H9 (cell line): ENCODE results near the gene ZFYVE28. TPM values are rescaled to one million over a fixed set of nuclear protein-coding genes. Genes with fewer than 3 reads are reported as not detected.

ENCODE experiments used
- DNase-seq: peaks from one replicate; pipeline ENCODE4 v3.0.0-alpha.2; 2017
- H2AFZ ChIP-seq: one replicate; pipeline ENCODE4 v1.6.1; 2013; ENCODE audit warnings: mild to moderate bottlenecking, low read length, control low read depth, moderate library complexity
- H2AK5ac ChIP-seq: 2 replicates; pipeline ENCODE4 v1.6.1; 2013; ENCODE audit warnings: low read length, control low read depth, mixed read lengths; ENCODE audit not compliant: insufficient read length
- H2BK120ac ChIP-seq: one replicate; pipeline ENCODE4 v1.6.1; 2013; ENCODE audit warnings: low read depth, mild to moderate bottlenecking, low read length, control low read depth, inconsistent platforms; ENCODE audit not compliant: poor library complexity, severe bottlenecking
- H2BK12ac ChIP-seq: 2 replicates; pipeline ENCODE4 v1.6.1; 2013; ENCODE audit warnings: low read length, control low read depth, mixed read lengths, low read depth; ENCODE audit not compliant: insufficient read length
- H2BK15ac ChIP-seq: 2 replicates; pipeline ENCODE4 v1.6.1; 2013; ENCODE audit warnings: low read depth, low read length, control low read depth
- H2BK20ac ChIP-seq: one replicate; pipeline ENCODE4 v1.6.1; 2013; ENCODE audit warnings: low read depth, mild to moderate bottlenecking, low read length, control low read depth, inconsistent platforms; ENCODE audit not compliant: poor library complexity, severe bottlenecking
- H2BK5ac ChIP-seq: 2 replicates; pipeline ENCODE4 v1.6.1; 2013; ENCODE audit warnings: low read length, control low read depth, mixed read lengths; ENCODE audit not compliant: insufficient read length
- H3K14ac ChIP-seq: 2 replicates; pipeline ENCODE4 v1.6.1; 2013; ENCODE audit warnings: low read length, control low read depth; ENCODE audit not compliant: insufficient read depth
- H3K18ac ChIP-seq: 2 replicates; pipeline ENCODE4 v1.6.1; 2013; ENCODE audit warnings: low read depth, mild to moderate bottlenecking, mixed read lengths, low read length, control low read depth; ENCODE audit not compliant: insufficient read length
- H3K23ac ChIP-seq: 2 replicates; pipeline ENCODE4 v1.6.1; 2013; ENCODE audit warnings: low read length, control low read depth, mixed read lengths, low read depth; ENCODE audit not compliant: insufficient read length
- H3K23me2 ChIP-seq: 2 replicates; pipeline ENCODE4 v1.6.1; 2013; ENCODE audit warnings: low read depth, mild to moderate bottlenecking, mixed read lengths, low read length, control low read depth; ENCODE audit not compliant: insufficient read length, poor library complexity, severe bottlenecking
- H3K27ac ChIP-seq: 2 replicates; pipeline ENCODE4 v1.5.1; 2013; ENCODE audit warnings: low read length, control low read depth, mixed read lengths, low read depth; ENCODE audit not compliant: insufficient read length
- H3K27me3 ChIP-seq: 2 replicates; pipeline ENCODE4 v1.6.1; 2013; ENCODE audit warnings: low read length, control low read depth, inconsistent platforms; ENCODE audit not compliant: insufficient read depth
- H3K4ac ChIP-seq: 2 replicates; pipeline ENCODE4 v1.6.1; 2013; ENCODE audit warnings: low read depth, mild to moderate bottlenecking, control low read depth, inconsistent platforms, low read length, moderate library complexity
- H3K4me1 ChIP-seq: 2 replicates; pipeline ENCODE4 v1.6.1; 2013; ENCODE audit warnings: low read length, control low read depth, inconsistent platforms; ENCODE audit not compliant: insufficient read depth
- H3K4me2 ChIP-seq: 2 replicates; pipeline ENCODE4 v1.6.1; 2013; ENCODE audit warnings: low read length, control low read depth, mixed read lengths; ENCODE audit not compliant: insufficient read length, insufficient read depth
- H3K56ac ChIP-seq: 2 replicates; pipeline ENCODE4 v1.6.1; 2013; ENCODE audit warnings: low read depth, mild to moderate bottlenecking, mixed read lengths, low read length, control low read depth; ENCODE audit not compliant: insufficient read length
- H3K79me1 ChIP-seq: 2 replicates; pipeline ENCODE4 v1.6.1; 2013; ENCODE audit warnings: low read depth, mild to moderate bottlenecking, moderate library complexity, low read length, control low read depth, inconsistent platforms; ENCODE audit not compliant: insufficient read depth, poor library complexity, severe bottlenecking
- H3K79me2 ChIP-seq: 2 replicates; pipeline ENCODE4 v1.6.1; 2013; ENCODE audit warnings: low read length, control low read depth, inconsistent platforms; ENCODE audit not compliant: insufficient read depth
- H3K9ac ChIP-seq: 2 replicates; pipeline ENCODE4 v1.6.1; 2013; ENCODE audit warnings: low read length, control low read depth, mixed read lengths; ENCODE audit not compliant: insufficient read length; ENCODE audit errors: extremely low read depth
- H3K9me3 ChIP-seq: one replicate; pipeline ENCODE4 v1.6.1; 2013; ENCODE audit warnings: low read depth, low read length, inconsistent platforms; ENCODE audit not compliant: control insufficient read depth
- H3T11ph ChIP-seq: one replicate; pipeline ENCODE4 v1.6.1; 2013; ENCODE audit warnings: mild to moderate bottlenecking, low read length, control low read depth, inconsistent platforms
- H4K20me1 ChIP-seq: one replicate; pipeline ENCODE4 v1.6.1; 2013; ENCODE audit not compliant: control insufficient read depth, insufficient read length, insufficient read depth
- H4K5ac ChIP-seq: 2 replicates; pipeline ENCODE4 v1.6.1; 2013; ENCODE audit warnings: low read depth, mild to moderate bottlenecking, mixed read lengths, low read length, control low read depth; ENCODE audit not compliant: insufficient read length
- H4K8ac ChIP-seq: replicated peaks from 2 replicates; pipeline ENCODE4 v1.6.1; 2013; ENCODE audit warnings: low read length, control low read depth, mixed read lengths, low read depth; ENCODE audit not compliant: insufficient read length
- H4K91ac ChIP-seq: 2 replicates; pipeline ENCODE4 v1.6.1; 2013; ENCODE audit warnings: low read depth, mild to moderate bottlenecking, moderate library complexity, mixed read lengths, low read length, control low read depth; ENCODE audit not compliant: insufficient read length
- H3K27ac Mint-ChIP-seq, 3 experiments: 2 replicates in 2 of 3; 3 replicates in 1 of 3; pipeline ENCODE4 v1.8.0; 2020 to 2021; ENCODE audit warnings: mixed read lengths in 3 of 3, mild to moderate bottlenecking in 1 of 3, moderate library complexity in 1 of 3
- H3K27me3 Mint-ChIP-seq: 2 replicates; pipeline ENCODE4 v1.8.0; 2021; ENCODE audit warnings: low read depth, mild to moderate bottlenecking, moderate library complexity, mixed read lengths
- H3K36me3 Mint-ChIP-seq, 3 experiments: 2 replicates in 2 of 3; 3 replicates in 1 of 3; pipeline ENCODE4 v1.8.0; 2020 to 2021; ENCODE audit warnings: low read depth in 3 of 3, mixed read lengths in 3 of 3; ENCODE audit not compliant: insufficient read depth in 1 of 3
- H3K4me1 Mint-ChIP-seq, 2 experiments: 2 replicates each; pipeline ENCODE4 v1.8.0; 2020; ENCODE audit warnings: mixed read lengths in 2 of 2
- H3K4me3 Mint-ChIP-seq, 2 experiments: 2 replicates in 1 of 2; 3 replicates in 1 of 2; pipeline ENCODE4 v1.8.0; 2020 to 2021; ENCODE audit warnings: mild to moderate bottlenecking in 2 of 2, mixed read lengths in 2 of 2, moderate library complexity in 1 of 2
- H3K9me3 Mint-ChIP-seq, 2 experiments: 2 replicates in 1 of 2; 3 replicates in 1 of 2; pipeline ENCODE4 v1.8.0; 2020; ENCODE audit warnings: mild to moderate bottlenecking in 2 of 2, mixed read lengths in 2 of 2, moderate library complexity in 1 of 2
- WGBS: extraction: QIAGEN DNeasy Blood & Tissue Kit; methylation state at CpG from one replicate; pipeline ENCODE4 v1.1.7; 2013; ENCODE audit warnings: missing lambda C conversion rate, low lambda C conversion rate, mixed read lengths; ENCODE audit not compliant: insufficient read length; ENCODE audit errors: extremely low coverage; 5-methylcytosine and 5-hydroxymethylcytosine counted together
- total RNA-seq: library from RNA; stranded (reverse); gene quantifications from 2 replicates; pipeline ENCODE4 v1.2.1, GENCODE V29; 2021
- TF ChIP-seq, protein P1 (sequence below): fragments of 200-600 bp; sonication (generic); conservative IDR thresholded peaks from 3 replicates; pipeline ENCODE4 v1.8.0; 2021; ENCODE audit warnings: antibody characterized with exemption, mild to moderate bottlenecking

Gene ZFYVE28
- total RNA-seq, 1 experiment from 2014 or later: 0.98 TPM

DNA sequence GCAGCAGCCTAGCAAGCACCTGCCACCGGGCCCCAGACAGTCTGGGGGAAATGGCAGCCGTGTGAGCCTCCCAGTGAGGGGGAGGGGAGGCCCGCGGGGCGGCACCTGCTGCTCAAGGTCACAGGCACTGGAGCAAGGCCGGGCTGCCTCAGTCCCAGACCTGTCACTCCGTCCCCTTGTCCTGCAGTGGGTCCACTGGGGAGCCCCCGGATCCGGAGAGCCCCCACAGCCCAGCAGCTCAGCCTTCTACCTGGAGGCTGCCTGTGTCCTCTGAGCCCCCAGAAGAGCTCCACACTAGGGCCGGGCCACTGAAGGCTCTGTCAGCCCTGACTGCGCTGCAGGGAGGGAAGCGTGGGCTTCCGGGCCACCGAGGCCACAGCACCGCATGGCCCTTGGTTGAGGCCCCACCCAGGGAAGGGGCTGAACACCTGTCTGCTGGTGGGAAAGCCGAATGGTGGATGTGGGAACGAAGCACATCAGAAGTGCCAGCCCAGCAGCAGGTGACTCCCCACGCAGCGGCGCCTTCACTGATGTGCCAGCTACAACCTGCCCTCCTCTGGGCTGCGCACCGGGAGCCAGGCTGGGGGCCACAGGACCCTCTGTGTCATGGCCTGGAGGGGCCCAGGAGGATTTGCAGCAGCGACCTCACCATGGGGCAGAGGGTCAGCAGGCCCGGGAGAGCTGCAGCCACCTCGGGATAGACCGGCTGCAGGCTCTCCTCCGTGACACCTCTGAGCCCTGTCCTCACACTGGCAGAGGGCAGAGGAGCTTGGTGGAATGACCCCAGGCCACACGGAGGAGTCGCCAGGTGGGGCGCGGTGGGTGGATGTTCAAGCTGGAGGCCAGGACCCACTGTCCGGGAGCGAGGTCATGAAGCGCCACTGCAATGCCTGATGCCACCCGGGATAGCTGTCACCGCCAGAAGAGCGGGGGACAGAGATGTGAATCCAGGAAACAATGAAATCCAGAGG, 121.5 kb downstream of the ZFYVE28 start:
- Histone ChIP-seq H2BK20ac (no peak overlapping the region), H3K4me1 (no peaks in the 10 kb centered on the region), H3K9ac (no peak overlapping the region), H2BK120ac (no peak overlapping the region), H3K56ac (no peak overlapping the region), H2BK12ac (no peak overlapping the region), H3K9me3 (no peaks in the 10 kb centered on the region), H3K18ac (no peak overlapping the region), H3K79me1 (no peaks in the 10 kb centered on the region), H2BK15ac (no peak overlapping the region), H3T11ph (no peak overlapping the region), H3K27ac (no peak overlapping the region), H3K14ac (no peak overlapping the region; the same call in 1 of the 2 replicates), H4K8ac (no peak overlapping the region), H4K91ac (no peak overlapping the region), H3K27me3 (no peaks in the 10 kb centered on the region), H4K20me1 (no peaks in the 10 kb centered on the region), H4K5ac (no peak overlapping the region), H3K23ac (no peak overlapping the region), H3K4ac (no peak overlapping the region), H3K79me2 (no peaks in the 10 kb centered on the region), H3K4me2 (no peak overlapping the region), H2AK5ac (no peak overlapping the region), H2AFZ (no peak overlapping the region), H3K23me2 (no peaks in the 10 kb centered on the region), H2BK5ac (no peak overlapping the region)
- no peak overlapping the region for H3K4me3 Mint-ChIP-seq
- TF ChIP-seq, protein P1, sequence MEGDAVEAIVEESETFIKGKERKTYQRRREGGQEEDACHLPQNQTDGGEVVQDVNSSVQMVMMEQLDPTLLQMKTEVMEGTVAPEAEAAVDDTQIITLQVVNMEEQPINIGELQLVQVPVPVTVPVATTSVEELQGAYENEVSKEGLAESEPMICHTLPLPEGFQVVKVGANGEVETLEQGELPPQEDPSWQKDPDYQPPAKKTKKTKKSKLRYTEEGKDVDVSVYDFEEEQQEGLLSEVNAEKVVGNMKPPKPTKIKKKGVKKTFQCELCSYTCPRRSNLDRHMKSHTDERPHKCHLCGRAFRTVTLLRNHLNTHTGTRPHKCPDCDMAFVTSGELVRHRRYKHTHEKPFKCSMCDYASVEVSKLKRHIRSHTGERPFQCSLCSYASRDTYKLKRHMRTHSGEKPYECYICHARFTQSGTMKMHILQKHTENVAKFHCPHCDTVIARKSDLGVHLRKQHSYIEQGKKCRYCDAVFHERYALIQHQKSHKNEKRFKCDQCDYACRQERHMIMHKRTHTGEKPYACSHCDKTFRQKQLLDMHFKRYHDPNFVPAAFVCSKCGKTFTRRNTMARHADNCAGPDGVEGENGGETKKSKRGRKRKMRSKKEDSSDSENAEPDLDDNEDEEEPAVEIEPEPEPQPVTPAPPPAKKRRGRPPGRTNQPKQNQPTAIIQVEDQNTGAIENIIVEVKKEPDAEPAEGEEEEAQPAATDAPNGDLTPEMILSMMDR: no peak
- H3K27ac Mint-ChIP-seq: peak overlapping the region in 1 of 3 experiments; percentile 88; a peak in 1 of 7 replicates
- H3K36me3 Mint-ChIP-seq: peaks cover 0 to 4% (median 2%) of the 10 kb centered on the region in 3 experiments; a peak in 2 of 7 replicates
- H3K9me3 Mint-ChIP-seq: peaks cover 6 to 8% of the 10 kb centered on the region in 2 experiments
- WGBS: no CpG with 5 or more reads among the region's 37 CpGs
- peak; percentile 37 for DNase-seq
- H3K4me1 Mint-ChIP-seq: peaks cover 3 to 12% of the 10 kb centered on the region in 2 experiments; a peak in 3 of 4 replicates
- no peaks in the 10 kb centered on the region; the same call in none of the 2 replicates for H3K27me3 Mint-ChIP-seq
